Activated CD4-positive, alpha-beta T cell treated with anti-CD3 and anti-CD28 coated beads, Interleukin-2, amount 50 U/mL, for 1 hour (primary cell): ENCODE results near the gene DENND6A.
"Not testable (repeated sequence)": the region's sequence is repeated elsewhere in the genome, so short reads cannot be mapped to it uniquely, and the experiment has no call there.

Experiments used
- DNase-seq: peaks from one replicate; pipeline ENCODE4 v3.0.0-alpha.2; 2020

DENND6A gene

DNA sequence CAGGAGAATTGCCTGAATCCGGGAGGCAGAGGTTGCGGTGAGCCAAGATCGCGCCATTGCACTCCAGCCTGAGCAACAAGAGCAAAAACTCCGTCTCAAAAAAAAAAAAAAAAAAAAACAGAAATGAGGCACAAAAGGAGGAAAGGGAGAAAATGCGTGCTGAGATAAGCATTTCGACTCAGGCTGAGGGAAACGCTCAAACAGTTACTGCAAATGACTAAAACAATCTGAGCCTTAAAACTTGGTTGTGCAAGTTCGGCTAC is 813 bp downstream of the DENND6A start:
- not testable (repeated sequence) for DNase-seq

- no peak for DNase-seq
Observed at GRCh38 chr3:57691411-57692132, 1.3 kb downstream of the DENND6A start.

DNA sequence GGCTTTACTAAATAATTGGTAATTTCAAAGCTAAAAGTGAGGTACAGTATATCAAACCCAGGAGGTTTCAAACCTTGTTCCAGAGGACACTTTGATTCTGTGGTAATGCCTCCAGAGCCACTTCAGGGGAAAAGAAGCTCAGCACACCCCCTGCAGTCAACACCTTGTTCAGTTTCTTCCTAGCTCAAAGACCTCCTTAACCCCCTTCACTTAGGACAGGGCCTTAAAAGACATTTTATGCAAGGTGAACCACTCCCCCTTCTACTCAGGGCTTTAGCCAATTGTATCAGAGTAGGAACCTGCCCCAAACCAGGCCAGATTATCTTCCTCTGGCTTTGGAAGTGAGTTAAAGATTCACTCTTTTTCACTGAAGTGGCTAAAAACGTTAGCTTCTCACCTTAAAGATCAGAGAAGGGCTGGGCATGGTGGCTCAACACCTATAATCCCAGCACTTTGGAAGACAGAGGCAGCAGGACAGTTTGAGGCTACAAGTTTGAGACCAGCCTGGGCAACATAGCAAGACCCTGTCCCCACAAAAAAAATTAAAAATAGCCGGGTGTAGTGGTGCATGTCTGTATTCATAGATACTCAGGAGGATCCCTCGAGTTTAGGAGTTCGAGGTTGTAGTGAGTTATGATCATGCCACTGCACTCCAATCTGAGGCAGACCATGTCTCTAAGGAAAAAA is 3.4 kb downstream of the DENND6A start:
- DNase-seq, result no peak

- no peak for DNase-seq
Observed at GRCh38 chr3:57688291-57688690, 4.6 kb downstream of the DENND6A start.

- DNase-seq, result no peak
Observed at GRCh38 chr3:57683286-57683685, 9.6 kb downstream of the DENND6A start.

- no peak for DNase-seq
Observed at GRCh38 chr3:57682284-57682683, 10.6 kb downstream of the DENND6A start.

DNA sequence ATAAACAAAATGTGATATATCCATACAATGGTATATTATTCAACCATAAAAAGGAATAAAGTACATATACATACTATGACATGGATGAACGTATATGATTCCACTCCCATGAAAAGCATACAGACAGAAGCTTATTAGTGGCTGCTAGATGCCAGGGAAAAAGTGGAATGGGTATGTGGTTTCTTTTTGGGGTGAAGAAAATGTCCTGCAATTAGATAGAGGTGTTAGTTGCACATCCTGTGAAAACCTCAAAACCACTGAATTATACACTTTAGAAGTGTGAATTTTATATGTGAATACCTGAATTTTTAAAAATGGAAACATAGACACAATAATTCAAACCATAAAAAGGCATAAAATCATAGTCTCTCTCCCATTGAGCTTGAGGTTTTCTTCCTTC is 11.2 kb downstream of the DENND6A start:
- no peak for DNase-seq

DNA sequence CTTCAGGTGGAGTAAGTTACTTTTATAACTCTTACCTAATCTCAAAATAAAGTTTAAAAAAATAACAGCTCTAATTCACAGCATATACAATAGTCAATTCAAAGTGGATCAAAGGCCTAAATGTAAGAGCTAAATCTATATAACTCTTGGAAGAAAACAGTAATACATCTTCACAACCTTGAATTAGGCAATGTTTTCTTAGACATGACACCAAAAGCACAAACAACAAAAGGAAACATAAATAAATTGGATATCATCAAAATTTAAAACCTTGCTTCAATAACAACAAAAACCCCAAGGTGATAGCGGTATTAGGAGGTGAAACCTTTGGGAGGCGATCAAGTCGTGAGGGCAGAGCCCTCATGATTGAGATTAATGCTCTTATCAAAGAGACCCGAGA is 12.8 kb downstream of the DENND6A start:
- DNase-seq, result no peak

DNA sequence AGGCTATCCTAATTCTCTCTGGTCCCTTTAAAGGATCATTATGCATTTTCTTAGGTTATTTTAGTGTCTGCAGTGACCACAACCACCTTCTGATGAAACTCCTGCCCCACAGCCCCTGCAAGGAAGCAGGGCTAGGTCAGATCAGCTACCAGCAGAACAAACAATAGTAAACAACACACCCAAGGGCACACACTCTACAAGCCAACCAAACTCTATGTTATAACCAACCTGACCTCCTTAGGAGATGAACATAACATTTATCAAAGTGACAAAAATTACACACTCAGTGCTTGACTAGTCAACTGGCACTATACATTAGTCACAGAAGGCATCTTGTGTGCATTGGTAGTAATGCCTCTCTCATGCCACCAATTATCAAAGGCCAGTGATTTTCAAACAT is 17.3 kb downstream of the DENND6A start:
- DNase-seq, result no peak

GRCh38 chr3:57673156-57673555 is 19.7 kb downstream of the DENND6A start:
- DNase-seq, result no peak

GRCh38 chr3:57670543-57670942 is 22.3 kb downstream of the DENND6A start:
- no peak for DNase-seq

- no peak for DNase-seq
Observed at GRCh38 chr3:57661404-57661803, 31.5 kb downstream of the DENND6A start.

- DNase-seq, result no peak
Observed at GRCh38 chr3:57659806-57660439, 33.0 kb downstream of the DENND6A start.

GRCh38 chr3:57659004-57659673 is 33.7 kb downstream of the DENND6A start:
- DNase-seq, result no peak

- DNase-seq, result no peak
Observed at GRCh38 chr3:57658536-57658935, 34.3 kb downstream of the DENND6A start.

GRCh38 chr3:57655727-57656126 is 37.1 kb downstream of the DENND6A start:
- DNase-seq, result no peak

DNA sequence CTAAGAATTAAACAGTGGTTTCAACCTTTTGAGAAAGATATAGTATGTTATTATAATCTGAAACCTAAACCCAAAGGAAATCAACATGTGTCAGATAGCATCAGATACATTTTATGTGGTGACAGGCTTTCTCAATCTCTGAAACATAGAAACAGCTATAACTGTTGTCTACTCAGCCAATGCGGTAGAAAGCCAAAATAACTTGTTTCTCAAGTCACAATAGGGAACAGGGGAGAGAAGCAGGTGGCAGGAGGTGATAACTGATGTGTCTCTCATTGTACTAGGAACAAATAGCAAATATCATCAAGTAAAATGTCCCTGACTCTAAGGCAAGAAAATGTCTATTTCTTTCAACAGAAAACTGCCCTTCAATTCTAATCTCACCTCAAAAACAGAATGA is 38.6 kb downstream of the DENND6A start:
- DNase-seq, result no peak

DNA sequence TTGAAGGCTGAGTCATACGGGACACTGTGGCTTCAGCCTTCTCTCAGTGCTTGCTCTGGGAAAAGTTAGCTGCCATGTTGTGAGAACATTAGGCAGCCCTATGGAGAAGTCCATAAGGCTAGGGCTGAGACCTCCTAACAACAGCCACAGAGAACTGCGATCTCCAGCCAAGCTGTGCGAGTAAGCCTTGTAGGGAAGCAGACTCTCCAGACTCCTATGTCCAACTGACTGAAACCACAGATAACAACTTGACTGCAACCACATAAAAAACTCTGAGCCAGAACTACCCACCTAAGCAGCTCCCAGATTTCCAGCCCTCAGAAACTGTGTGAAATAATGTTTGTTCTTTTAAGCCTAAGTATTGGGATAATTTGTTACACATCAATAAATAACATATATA is 40.7 kb downstream of the DENND6A start:
- DNase-seq, result no peak

- no peak for DNase-seq
Observed at GRCh38 chr3:57647292-57647940, 45.5 kb downstream of the DENND6A start.

DNA sequence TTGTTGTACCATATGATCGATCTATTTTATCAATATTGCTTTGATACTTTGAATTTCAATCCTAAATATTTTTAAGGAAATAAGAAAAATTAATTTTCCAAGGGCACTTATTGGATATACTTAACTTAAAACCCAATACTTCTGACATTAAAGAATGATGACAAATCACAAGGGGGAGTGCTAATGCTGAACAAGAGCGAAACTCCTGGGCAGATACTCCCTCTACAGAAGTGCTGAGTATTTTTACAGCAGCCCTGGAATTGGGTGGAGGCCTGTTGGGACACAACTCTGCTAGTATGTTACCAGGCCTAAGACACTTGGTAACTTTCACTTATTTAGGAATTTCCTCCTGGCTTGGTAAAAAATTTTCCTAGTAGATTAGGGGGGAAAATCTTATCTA is 46.2 kb downstream of the DENND6A start:
- no peak for DNase-seq

- DNase-seq, result no peak
Observed at GRCh38 chr3:57644740-57645139, 48.1 kb downstream of the DENND6A start.

DNA sequence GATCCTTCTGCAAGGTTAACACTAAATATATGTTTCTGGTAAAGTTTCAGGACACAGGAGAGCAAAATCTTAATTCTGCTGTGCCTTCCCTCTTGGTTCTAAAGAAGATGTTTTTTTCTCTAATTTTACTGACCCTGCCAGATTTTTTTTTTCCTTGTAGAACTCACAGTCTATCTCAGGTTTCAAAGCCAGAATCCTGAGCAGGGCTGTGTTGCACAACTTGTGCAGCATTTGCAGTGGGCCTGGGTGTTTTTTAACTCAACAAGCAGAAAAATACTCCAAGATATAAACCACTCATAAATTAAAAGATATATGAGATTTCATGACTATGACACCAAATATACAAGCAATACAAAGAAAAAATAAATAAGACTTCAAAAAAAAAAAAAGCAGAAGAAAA is 55.5 kb downstream of the DENND6A start:
- no peak for DNase-seq

DNA sequence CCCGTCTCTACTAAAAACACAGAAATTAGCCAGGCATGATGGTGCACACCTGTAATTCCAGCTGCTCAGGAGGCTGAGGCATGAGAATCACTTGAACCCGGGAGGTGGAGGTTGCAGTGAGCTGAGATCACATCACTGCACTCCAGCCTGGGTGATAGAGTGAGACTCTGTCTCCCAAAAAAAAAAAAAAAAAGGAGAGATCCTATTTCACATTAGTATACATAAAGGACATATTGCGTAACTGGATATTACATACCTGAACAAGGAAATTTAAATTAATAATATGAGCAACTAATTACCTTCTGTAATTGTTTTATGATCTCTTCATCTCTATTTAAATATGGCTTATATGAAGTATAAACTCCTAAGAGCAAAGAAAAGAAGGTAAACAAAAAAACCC is 58.6 kb downstream of the DENND6A start:
- not testable (repeated sequence) for DNase-seq
